GM12874 (cell line): ENCODE data around the gene GPR158.

ENCODE experiments used
- CTCF ChIP-seq: IDR thresholded peaks from 2 replicates; pipeline ENCODE4 v1.5.1; 2011; ENCODE audit warnings: low read depth, mild to moderate bottlenecking, control low read depth, low read length, moderate library complexity; ENCODE audit not compliant: insufficient read depth

Gene GPR158

GRCh38 chr10:25632802-25633201 lies 458.0 kb downstream of the GPR158 start:
- TF ChIP-seq CTCF = no peak

- TF ChIP-seq CTCF = no peak
Observed at GRCh38 chr10:25633542-25633941, 458.7 kb downstream of the GPR158 start.

DNA sequence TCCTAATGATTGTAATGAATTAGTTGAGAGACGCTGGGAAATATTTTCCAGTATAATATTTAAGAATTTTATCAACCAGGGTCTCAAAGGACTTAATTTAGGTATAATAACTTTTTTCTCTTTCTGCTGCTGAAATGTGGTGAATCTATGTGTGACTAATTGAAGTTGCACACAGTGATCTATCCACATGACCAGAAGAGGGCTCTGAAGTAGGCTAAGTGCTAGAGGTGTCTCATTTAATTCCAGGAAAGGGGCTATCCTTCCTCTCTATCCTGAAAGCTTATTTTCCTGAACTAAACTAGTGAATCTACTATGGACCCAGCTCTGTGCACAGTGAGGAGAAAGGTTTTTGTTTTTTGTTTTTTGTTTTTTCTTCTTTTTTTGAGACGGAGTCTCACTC lies 464.8 kb downstream of the GPR158 start:
- TF ChIP-seq CTCF = no peak

- no peak for TF ChIP-seq CTCF
Observed at GRCh38 chr10:25641595-25641994, 466.8 kb downstream of the GPR158 start.

- no peak for TF ChIP-seq CTCF
Observed at GRCh38 chr10:25642721-25643120, 467.9 kb downstream of the GPR158 start.

- no peak for TF ChIP-seq CTCF
Observed at GRCh38 chr10:25646371-25646770, 471.6 kb downstream of the GPR158 start.

GRCh38 chr10:25651534-25651933 lies 476.7 kb downstream of the GPR158 start:
- TF ChIP-seq CTCF = no peak
